ENCODE results near the gene ESPN.
"Not testable (repeated sequence)": the region's sequence is repeated elsewhere in the genome, so short reads cannot be mapped to it uniquely, and the experiment has no call there.

Gene ESPN

DNA sequence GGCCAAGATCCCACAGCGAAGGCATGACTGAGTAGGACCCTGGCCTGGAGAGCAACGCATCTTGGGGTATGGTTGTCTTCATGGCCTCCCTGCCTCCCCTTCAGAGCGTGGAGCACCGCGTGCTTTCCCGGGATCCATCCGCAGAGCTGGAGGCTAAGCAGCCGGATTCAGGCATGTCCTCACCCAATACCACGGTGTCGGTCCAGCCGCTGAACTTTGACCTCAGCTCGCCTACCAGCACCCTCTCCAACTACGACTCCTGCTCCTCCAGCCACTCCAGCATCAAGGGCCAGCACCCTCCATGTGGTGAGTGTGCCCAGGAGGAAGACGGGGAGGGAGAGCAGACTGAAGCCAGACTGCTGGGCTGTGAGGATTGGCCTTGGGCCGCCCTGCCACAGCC, 19.8 kb downstream of the ESPN start:
- Mint-ChIP-seq H3K36me3 (ENCODE audit: low read depth) (no peaks in the 10 kb centered on the region), H3K9me3 (no peaks in the 10 kb centered on the region), H3K27me3 (ENCODE audit: low read depth) (peaks cover 46% of the 10 kb centered on the region), H3K27ac (no peak overlapping the region), H3K4me1 (ENCODE audit: low read depth) (peaks cover 6% of the 10 kb centered on the region), H3K4me3 (no peak overlapping the region)
- DNase-seq (ENCODE audit: low spot score): no peak

DNA sequence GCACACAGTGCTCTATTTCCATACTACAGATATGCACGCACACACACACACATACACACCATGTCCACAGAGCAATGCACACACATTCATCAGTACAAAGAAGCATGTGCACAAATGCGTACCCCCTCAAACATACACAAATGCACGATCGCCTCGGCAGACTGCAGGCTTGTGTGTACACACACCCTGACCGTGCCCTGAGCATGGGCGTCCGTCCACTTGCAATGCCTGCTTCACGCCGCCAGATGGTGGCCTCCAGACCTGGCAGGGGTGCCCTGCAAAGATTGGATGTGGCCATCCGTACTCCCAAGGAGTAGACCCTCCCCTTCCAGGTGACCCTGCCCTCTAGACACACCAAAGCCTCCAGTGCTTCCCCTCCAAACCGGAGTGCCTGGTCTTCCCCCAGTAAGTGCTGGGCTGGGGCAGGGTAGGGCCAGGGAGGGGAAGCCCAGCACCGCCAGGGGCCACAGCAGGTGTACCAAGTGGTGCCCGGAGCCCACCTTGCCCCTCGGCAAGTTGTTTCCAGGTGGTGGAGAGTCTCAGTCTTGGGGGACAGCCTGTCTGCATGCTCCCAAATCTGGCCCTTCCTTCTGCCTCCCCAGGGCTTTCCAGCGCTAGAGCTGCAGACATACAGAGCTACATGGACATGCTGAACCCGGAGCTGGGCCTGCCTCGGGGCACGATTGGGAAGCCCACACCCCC, 20.6 kb downstream of the ESPN start:
- Mint-ChIP-seq H3K9me3 (no peaks in the 10 kb centered on the region), H3K4me3 (no peak overlapping the region), H3K36me3 (ENCODE audit: low read depth) (no peaks in the 10 kb centered on the region), H3K4me1 (ENCODE audit: low read depth) (peaks cover 7% of the 10 kb centered on the region), H3K27me3 (ENCODE audit: low read depth) (peaks cover 48% of the 10 kb centered on the region), H3K27ac (no peak overlapping the region)
- DNase-seq (ENCODE audit: low spot score): no peak

DNA sequence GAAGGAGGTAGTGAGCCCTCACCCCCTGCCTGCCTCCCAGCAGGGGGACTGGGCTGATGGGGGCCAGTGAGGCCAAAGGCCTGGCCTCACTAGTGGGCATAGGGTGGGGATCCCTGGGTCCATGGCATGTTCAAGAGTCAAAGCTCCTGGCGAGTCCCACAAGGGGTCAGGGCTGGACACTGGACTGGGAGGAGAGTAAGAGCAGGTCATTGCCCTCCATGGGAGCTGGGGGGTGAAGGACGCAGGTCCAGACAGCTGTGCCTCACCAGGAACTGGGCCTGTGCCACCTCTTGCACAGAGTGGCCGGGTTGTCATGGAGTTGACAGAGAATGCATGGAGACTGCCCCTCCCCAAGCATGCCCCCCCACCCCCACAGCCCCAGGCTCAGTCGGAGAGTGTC, 21.4 kb downstream of the ESPN start:
- not testable (repeated sequence) for H3K27ac Mint-ChIP-seq; H3K9me3 Mint-ChIP-seq; H3K4me3 Mint-ChIP-seq; H3K36me3 Mint-ChIP-seq (ENCODE audit: low read depth); DNase-seq (ENCODE audit: low spot score); H3K4me1 Mint-ChIP-seq (ENCODE audit: low read depth)
- peaks cover 54% of the 10 kb centered on the region for H3K27me3 Mint-ChIP-seq (ENCODE audit: low read depth)

- no peak overlapping the region for H3K27ac Mint-ChIP-seq
- DNase-seq (ENCODE audit: low spot score): no peak
- H3K27me3 Mint-ChIP-seq (ENCODE audit: low read depth): peaks cover 49% of the 10 kb centered on the region
- no peak overlapping the region for H3K4me3 Mint-ChIP-seq
- peaks cover 5% of the 10 kb centered on the region for H3K4me1 Mint-ChIP-seq (ENCODE audit: low read depth)
- no peaks in the 10 kb centered on the region for H3K9me3 Mint-ChIP-seq
- no peaks in the 10 kb centered on the region for H3K36me3 Mint-ChIP-seq (ENCODE audit: low read depth)
These were observed 22.1 kb downstream of the ESPN start for GRCh38 chr1:6446665-6447015.

- no peak for DNase-seq (ENCODE audit: low spot score)
- no peak overlapping the region for H3K4me3 Mint-ChIP-seq
- no peaks in the 10 kb centered on the region for H3K9me3 Mint-ChIP-seq
- H3K4me1 Mint-ChIP-seq (ENCODE audit: low read depth): peaks cover 5% of the 10 kb centered on the region
- no peaks in the 10 kb centered on the region for H3K36me3 Mint-ChIP-seq (ENCODE audit: low read depth)
- H3K27me3 Mint-ChIP-seq (ENCODE audit: low read depth): peaks cover 49% of the 10 kb centered on the region
- no peak overlapping the region for H3K27ac Mint-ChIP-seq
These were observed 22.6 kb downstream of the ESPN start for GRCh38 chr1:6447016-6447817.

DNA sequence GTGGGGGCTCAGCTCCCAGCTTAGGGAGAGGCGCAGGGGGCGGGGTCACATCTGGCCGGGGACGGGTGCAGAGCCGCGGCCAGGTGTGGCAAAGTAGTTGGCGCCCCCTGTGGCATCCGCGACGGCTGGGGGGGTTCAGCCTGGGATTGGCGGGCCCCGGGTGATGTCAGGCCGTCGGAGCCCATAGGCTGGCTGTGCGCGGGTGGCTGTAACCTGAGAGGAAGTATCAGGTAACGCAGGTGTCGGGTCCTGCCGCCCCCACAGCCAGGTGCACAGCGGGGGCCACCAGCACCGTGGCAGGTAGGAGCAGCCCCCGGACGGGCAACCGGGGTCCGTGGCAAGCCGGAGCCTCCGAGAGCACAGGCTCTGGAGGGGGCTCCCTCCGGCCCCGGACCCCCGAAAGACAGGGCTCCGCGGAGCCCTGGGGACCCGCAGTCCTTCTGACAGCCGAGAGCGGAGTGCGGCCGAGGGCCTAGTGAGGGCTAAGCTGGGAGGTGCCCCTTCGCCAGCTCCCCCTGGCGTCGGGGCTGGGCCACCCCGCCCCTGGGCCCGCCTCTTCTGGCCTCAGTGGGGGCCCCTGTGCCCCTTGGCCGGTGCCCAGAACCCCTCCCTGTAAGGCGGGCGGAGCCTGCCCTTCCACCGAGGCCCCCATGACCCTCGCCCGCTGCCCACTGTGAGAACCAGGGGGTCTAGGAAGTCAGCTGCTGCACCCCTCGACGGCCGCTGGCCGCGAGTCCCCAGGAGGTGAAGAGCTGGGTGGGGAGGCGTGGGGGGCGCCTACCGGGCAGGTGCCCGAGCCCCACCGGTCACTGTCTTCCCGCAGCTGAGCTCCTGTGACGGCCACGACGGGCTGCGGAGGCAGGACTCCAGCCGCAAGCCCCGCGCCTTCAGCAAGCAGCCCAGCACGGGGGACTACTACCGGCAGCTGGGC, 23.5 kb downstream of the ESPN start:
- peaks cover 56% of the 10 kb centered on the region for H3K27me3 Mint-ChIP-seq (ENCODE audit: low read depth)
- no peak for DNase-seq (ENCODE audit: low spot score)
- H3K9me3 Mint-ChIP-seq: no peaks in the 10 kb centered on the region
- H3K4me3 Mint-ChIP-seq: no peak overlapping the region
- H3K27ac Mint-ChIP-seq: no peak overlapping the region
- H3K36me3 Mint-ChIP-seq (ENCODE audit: low read depth): no peaks in the 10 kb centered on the region
- peaks cover 5% of the 10 kb centered on the region for H3K4me1 Mint-ChIP-seq (ENCODE audit: low read depth)

- Mint-ChIP-seq H3K36me3 (ENCODE audit: low read depth) (no peaks in the 10 kb centered on the region), H3K27ac (no peak overlapping the region), H3K4me1 (ENCODE audit: low read depth) (peaks cover 10% of the 10 kb centered on the region), H3K27me3 (ENCODE audit: low read depth) (peaks cover 65% of the 10 kb centered on the region), H3K9me3 (no peaks in the 10 kb centered on the region), H3K4me3 (peak overlapping the region; percentile 12)
- DNase-seq (ENCODE audit: low spot score): no peak
These were observed 24.4 kb downstream of the ESPN start for GRCh38 chr1:6448749-6449631.

DNA sequence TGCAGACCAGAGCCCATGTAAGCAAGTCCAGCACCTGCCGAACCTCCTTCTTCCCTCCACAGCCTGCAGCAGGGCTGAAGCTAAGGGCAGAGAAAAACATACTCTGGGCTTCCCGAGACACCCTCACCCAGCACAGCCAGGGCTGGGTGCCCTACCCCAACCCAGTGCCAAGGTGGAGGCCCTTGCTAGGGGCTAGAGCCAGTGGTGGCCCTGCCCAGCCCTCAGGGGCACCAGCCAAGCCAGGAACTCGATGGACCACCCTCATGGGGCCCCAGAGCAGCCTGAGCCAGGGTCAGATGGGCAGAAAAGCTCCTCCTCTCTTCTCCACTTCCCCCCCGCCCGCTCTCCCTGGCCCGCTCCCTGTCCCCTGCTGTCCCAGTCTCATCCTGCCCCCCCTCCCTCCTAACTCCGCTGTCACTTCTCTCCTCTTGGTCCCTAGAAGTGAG, 25.5 kb downstream of the ESPN start:
- Mint-ChIP-seq H3K36me3 (ENCODE audit: low read depth) (no peaks in the 10 kb centered on the region), H3K9me3 (no peaks in the 10 kb centered on the region), H3K27ac (no peak overlapping the region), H3K27me3 (ENCODE audit: low read depth) (peaks cover 62% of the 10 kb centered on the region), H3K4me1 (ENCODE audit: low read depth) (peaks cover 10% of the 10 kb centered on the region), H3K4me3 (no peak overlapping the region)
- no peak for DNase-seq (ENCODE audit: low spot score)

GRCh38 chr1:6450486-6450885, 25.9 kb downstream of the ESPN start:
- not testable (repeated sequence) for H3K4me3 Mint-ChIP-seq; H3K36me3 Mint-ChIP-seq (ENCODE audit: low read depth); H3K9me3 Mint-ChIP-seq; H3K27ac Mint-ChIP-seq; DNase-seq (ENCODE audit: low spot score); H3K4me1 Mint-ChIP-seq (ENCODE audit: low read depth)
- H3K27me3 Mint-ChIP-seq (ENCODE audit: low read depth): peaks cover 62% of the 10 kb centered on the region

GRCh38 chr1:6450943-6451373, 26.4 kb downstream of the ESPN start:
- Mint-ChIP-seq H3K4me1 (ENCODE audit: low read depth) (peaks cover 10% of the 10 kb centered on the region), H3K27me3 (ENCODE audit: low read depth) (peaks cover 63% of the 10 kb centered on the region), H3K27ac (no peak overlapping the region), H3K9me3 (no peaks in the 10 kb centered on the region), H3K4me3 (no peak overlapping the region), H3K36me3 (ENCODE audit: low read depth) (no peaks in the 10 kb centered on the region)
- DNase-seq (ENCODE audit: low spot score): no peak

DNA sequence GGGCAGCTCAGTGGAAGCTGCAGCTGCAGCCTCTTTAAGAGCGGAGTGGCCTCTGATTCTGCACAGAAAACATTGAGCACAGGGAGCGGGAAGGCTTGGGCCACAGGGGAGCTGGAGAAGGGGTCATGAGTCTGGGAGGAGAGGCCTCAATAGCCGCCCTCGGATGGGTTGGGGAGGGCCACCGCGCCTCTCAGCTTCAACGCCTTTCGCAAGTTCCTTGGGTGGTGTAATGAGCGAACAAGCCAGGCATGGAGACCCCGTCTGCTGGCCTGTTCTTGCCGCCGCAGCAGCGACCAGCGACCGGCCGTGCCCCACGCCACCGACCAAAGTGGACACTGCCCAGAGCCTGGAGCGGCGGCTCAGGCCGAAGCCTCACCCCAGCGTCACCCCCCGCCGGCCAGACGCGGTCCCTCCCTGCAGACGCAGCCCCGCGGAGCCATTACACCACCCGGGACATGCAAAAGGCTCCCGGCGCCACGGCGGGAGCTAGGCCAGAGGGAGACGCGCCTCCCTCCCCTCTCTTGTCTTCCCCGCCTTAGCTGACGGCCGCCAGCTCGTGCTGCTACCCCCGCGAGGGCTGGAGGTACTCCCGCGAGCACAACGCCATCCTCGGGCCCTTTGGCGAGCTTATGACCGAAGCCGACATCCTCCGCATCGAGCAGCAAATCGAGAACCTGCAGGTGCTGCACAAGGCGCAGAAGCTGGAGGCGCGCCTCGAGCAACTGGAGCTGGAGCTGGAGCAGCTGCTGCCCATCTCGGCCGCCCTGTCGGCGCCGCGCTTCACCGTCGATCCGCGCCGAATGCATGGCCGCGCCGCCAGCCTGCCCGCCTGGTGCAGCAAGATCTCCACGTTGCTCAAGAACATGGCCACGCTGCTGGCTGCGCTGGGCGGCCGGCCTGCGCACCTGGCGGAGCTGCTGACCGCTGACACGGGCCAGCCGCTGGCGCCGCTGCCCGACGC, 29.6 kb downstream of the ESPN start:
- H3K4me1 Mint-ChIP-seq (ENCODE audit: low read depth); H3K27ac Mint-ChIP-seq; H3K4me3 Mint-ChIP-seq; H3K9me3 Mint-ChIP-seq; H3K36me3 Mint-ChIP-seq (ENCODE audit: low read depth); DNase-seq (ENCODE audit: low spot score): not testable (repeated sequence)
- peaks cover 59% of the 10 kb centered on the region for H3K27me3 Mint-ChIP-seq (ENCODE audit: low read depth)

DNA sequence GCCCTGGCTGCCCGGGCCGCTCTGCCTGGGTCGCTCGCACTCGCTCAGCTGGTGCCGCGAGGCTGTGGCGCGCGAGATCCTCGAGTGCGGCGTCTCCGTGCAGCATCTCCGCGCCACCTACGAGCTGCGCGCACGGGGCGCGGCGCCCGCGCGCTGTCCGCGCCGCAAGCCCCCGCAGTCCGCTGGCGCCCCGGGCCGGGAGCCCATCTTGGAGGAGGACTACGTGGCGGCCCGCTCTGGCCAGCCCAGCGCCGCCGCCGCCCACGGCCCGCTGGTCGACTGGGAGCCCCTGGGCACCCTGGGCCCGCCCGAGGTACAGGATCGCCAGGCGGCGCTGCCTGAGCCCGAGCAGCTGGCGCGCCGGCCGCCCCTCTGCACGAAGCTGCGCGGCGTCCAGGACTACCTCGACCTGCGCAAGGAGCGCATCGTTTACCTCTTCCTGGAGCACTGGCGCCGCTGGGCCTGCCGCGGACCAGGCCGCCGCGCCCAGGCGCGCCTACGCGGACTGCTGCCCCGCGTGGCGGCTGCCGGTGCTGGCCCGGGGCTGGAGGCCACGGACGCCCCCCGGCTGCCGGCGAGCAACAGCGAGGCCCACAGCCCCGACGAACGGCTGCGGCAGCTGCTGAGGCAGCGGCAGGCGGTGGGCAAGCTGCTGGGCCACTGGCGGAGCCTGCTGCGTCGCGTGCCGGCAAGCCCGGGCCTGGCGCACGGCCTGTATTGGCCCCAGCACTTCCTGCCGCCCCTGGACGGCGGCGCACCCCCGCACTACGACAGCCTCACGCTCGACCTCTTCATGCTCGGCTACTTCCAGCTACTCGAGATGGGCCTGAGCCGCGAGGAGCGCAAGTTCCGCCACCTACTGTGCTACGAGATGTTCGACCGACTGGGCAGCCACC, 30.5 kb downstream of the ESPN start:
- DNase-seq (ENCODE audit: low spot score): no peak
- H3K9me3 Mint-ChIP-seq: no peaks in the 10 kb centered on the region
- H3K4me1 Mint-ChIP-seq (ENCODE audit: low read depth): peaks cover 12% of the 10 kb centered on the region
- H3K27me3 Mint-ChIP-seq (ENCODE audit: low read depth): peaks cover 54% of the 10 kb centered on the region
- peaks cover 2% of the 10 kb centered on the region for H3K36me3 Mint-ChIP-seq (ENCODE audit: low read depth)
- no peak overlapping the region for H3K4me3 Mint-ChIP-seq
- peak overlapping the region; percentile 20 for H3K27ac Mint-ChIP-seq
